GM12875 (cell line): ENCODE data around the gene LIPK.

Source experiments
- H3K4me3 ChIP-seq: one replicate; pipeline ENCODE4 v1.5.1; 2011; ENCODE audit warnings: low read depth, low read length, control low read depth
- TF ChIP-seq, protein P1 (sequence below): IDR thresholded peaks from 2 replicates; pipeline ENCODE4 v1.5.1; 2011; ENCODE audit warnings: low read depth, mild to moderate bottlenecking, control low read depth, inconsistent platforms, low read length, moderate library complexity, borderline replicate concordance; ENCODE audit not compliant: insufficient read depth

LIPK gene

DNA sequence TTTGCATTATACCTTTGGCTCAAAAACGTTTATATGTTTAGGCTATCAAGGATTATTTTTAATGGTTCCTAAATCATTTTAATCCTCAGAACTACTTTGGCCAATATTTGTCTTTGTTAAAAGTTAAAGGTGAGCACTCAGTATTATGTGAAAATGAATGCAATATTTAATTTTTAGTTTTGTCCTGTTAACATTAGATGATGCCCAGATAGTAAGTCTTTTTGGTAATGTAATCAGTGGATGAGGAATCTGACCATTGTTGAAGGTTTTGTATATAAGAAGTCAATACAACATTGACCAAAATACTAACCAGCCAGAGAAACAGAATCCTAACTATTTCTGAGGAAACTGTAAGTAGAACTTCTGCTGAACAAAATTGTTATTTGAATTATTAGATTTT is 41.9 kb upstream of the LIPK start, which contains the start of gene LIPF:
Gene LIPF, plus strand, starts transcription at position 301 of the 400 bp plus-strand sequence. CDS start 2,856 bp downstream, outside the sequence.
- TF ChIP-seq, protein P1, sequence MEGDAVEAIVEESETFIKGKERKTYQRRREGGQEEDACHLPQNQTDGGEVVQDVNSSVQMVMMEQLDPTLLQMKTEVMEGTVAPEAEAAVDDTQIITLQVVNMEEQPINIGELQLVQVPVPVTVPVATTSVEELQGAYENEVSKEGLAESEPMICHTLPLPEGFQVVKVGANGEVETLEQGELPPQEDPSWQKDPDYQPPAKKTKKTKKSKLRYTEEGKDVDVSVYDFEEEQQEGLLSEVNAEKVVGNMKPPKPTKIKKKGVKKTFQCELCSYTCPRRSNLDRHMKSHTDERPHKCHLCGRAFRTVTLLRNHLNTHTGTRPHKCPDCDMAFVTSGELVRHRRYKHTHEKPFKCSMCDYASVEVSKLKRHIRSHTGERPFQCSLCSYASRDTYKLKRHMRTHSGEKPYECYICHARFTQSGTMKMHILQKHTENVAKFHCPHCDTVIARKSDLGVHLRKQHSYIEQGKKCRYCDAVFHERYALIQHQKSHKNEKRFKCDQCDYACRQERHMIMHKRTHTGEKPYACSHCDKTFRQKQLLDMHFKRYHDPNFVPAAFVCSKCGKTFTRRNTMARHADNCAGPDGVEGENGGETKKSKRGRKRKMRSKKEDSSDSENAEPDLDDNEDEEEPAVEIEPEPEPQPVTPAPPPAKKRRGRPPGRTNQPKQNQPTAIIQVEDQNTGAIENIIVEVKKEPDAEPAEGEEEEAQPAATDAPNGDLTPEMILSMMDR: no peak
- no peak within 1 kb of the TSS for H3K4me3 ChIP-seq

DNA sequence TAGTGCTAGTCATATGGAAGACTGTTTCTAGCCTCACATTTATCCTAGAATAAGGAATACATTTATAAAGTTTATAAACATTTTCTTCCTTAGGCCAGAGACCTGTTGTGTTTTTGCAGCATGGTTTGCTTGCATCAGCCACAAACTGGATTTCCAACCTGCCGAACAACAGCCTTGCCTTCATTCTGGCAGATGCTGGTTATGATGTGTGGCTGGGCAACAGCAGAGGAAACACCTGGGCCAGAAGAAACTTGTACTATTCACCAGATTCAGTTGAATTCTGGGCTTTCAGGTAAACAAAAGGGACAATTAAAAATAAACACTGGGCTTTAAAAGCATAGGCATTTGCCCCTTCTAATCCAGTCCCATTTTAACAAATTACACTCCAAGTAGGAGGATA is 37.6 kb upstream of the LIPK start:
- no peak overlapping the region for H3K4me3 ChIP-seq
- TF ChIP-seq, protein P1: no peak

DNA sequence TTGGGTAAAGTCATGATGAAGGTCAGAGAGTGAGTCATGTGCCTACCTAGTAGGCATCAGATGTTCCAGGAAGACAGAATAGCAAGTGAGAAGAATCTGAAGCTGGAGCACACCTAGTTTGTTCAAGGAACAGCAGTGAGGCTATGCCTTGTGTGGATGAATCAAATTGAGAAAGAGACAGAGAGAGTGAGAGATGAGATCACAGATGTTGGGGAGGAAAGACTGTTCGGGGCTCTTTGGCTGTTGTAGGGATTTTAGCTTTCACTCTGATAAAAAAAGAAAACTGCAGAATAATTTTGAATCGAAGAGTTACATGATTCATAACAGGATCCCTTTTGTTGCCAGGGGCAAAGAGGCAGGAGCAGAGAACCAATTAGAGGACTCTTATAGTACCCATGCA is 35.6 kb upstream of the LIPK start:
- TF ChIP-seq, protein P1: no peak

DNA sequence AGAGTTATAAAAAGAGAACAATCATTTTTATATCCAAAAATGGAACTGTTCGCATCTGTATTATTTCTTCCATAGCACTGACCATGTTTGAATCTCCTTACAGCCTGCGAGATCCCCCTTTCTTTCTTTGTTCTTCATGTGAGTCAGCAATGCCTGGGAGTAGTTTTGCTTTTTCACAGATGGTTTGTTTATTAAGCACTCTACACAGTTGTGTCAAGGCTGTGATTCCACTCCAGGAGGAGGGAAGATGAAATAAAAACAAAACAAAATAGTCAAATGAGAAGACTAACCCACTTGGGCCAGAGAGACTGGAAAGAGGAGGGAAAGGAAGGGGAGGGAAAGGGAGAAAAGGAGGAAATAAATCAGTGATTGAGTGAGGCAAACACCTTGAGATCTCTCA is 34.0 kb upstream of the LIPK start:
- TF ChIP-seq, protein P1: no peak

More for the DNA sequence above, 35.6 kb upstream of the LIPK start:
- H3K4me3 ChIP-seq: no peak overlapping the region

DNA sequence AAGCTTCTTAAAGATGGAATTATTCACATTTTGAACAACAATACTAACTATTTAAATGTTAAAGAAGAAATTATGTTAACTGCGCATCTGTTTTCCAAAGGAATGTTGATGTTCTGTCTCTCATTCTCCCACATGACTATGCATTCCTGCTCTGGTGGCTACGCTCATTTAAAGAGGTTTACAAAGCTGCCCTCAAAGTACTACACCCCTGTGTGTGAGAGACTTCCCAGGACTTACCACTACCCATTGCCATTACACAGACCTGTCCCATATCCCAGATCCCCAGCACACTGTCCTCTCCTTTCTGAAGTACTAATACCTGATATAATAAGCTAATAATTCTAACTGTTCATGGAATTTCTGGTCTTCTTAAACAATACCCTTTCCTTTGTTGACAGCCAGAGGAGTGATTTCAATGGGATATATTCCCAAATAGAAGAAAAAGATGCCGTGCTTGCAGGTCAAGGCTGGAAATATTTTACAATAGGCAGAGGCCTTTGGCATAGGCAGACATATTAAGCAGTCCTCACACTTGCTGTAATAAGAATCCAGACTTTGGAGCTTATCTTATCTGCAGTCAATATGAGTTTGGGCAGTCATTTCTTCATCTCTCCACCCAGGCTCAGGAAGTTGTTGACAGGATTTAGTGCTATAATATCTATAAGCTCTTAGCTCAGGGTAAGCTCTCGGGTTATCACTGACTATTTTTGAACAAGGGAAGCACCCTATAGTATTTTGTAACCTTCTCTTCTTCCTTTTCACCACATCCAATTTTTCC is 29.6 kb upstream of the LIPK start:
- TF ChIP-seq, protein P1: no peak
- no peak overlapping the region for H3K4me3 ChIP-seq

More for the DNA sequence above, 34.0 kb upstream of the LIPK start:
- no peak overlapping the region for H3K4me3 ChIP-seq

DNA sequence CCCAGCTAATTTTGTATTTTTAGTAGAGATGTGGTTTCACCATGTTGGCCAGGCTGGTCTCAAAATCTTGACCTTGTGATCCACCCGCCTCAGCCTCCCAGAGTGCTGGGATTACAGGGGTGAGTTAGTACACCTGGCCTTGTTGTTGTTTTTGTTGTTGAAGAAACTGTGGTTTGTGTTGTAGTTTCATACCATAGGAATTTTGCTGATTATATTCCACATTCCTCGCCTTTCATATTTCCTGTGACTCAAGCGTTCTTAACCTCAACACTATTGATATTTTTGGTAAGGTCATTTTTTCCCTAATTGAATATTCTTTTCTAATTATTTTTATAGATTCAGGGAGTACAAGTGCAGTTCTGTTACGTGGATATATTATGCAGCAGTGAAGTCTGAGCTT is 25.1 kb upstream of the LIPK start:
- TF ChIP-seq, protein P1: no peak
- no peak overlapping the region for H3K4me3 ChIP-seq

DNA sequence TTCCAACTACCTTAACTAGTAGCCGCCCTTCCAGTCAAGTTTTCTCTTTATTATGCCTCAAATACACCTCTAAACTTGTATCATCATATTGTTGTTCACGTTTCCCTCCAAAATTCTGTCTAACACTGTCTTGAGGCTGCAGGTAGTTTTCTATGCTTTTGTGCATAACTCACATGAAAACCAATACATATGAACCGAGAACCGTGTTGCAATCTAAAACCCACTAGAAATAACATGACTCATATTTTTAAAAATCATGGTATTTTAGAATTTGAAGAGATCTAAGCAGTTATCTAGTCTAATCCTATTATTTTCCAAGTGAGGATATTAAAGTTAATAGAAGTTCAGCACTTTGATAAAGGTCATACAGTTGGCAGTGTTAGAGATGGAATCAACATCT is 23.6 kb upstream of the LIPK start:
- H3K4me3 ChIP-seq: no peak overlapping the region
- TF ChIP-seq, protein P1: no peak
